Liver (tissue), 3 donors: ENCODE results near the gene RNF141.

Source experiments
- CTCF ChIP-seq: fragments of 150-350 bp; IDR thresholded peaks from 2 replicates; pipeline ENCODE4 v1.5.1; 2017; ENCODE audit warnings: improper control_type of control experiment, low read depth, low read length; ENCODE audit not compliant: missing input control
- JUND ChIP-seq, 2 donors: IDR thresholded peaks; 2 replicates each; pipeline ENCODE4 v1.6.1; 2016; ENCODE audit warnings: antibody characterized with exemption in 2 of 2
- MAX ChIP-seq: IDR thresholded peaks from 2 replicates; pipeline ENCODE4 v1.6.1; 2016; ENCODE audit warnings: antibody characterized with exemption
- RAD21 ChIP-seq, 2 donors: IDR thresholded peaks; 2 replicates each; pipeline ENCODE4 v1.6.1; 2016; ENCODE audit warnings: antibody characterized with exemption in 2 of 2, mild to moderate bottlenecking in 2 of 2
- REST ChIP-seq: IDR thresholded peaks from 2 replicates; pipeline ENCODE4 v1.6.1; 2016; ENCODE audit warnings: antibody characterized with exemption, mild to moderate bottlenecking
- SP1 ChIP-seq: IDR thresholded peaks from 2 replicates; pipeline ENCODE4 v1.6.1; 2018; ENCODE audit warnings: antibody characterized with exemption, mild to moderate bottlenecking
- TAF1 ChIP-seq: conservative IDR thresholded peaks from 2 replicates; pipeline ENCODE4 v1.6.1; 2016; ENCODE audit warnings: antibody characterized with exemption, mild to moderate bottlenecking
- YY1 ChIP-seq: IDR thresholded peaks from 2 replicates; pipeline ENCODE4 v1.6.1; 2016; ENCODE audit warnings: antibody characterized with exemption, mild to moderate bottlenecking
- TF ChIP-seq, protein P1 (sequence below): IDR thresholded peaks from 2 replicates; pipeline ENCODE4 v1.6.1; 2016; ENCODE audit warnings: antibody characterized with exemption
- donor health status: healthy.
- donor health status: healthy.

DNA sequence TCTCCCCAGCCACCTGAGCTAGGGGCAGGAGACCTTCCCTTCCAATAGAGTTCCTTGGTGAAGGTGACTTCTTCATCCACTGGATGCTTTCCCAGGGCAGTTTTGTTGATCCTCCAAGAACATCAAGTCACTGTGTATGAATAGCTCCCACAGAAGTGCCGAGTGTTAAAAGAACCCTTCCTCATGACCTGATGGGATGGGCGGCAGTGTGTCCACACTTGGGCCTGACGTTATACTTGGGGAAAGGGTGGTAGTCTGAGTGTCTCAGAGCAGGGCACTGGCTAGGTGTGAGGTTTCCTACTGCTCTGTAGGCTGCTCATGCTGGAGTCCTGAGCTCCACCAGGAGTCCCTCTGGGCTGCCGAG is 35.0 kb upstream of the RNF141 start:
- TF ChIP-seq CTCF = no peak
- TF ChIP-seq JUND (IDR thresholded peaks at IDR 0.05) = no peak
- TF ChIP-seq TAF1 = no peak
- TF ChIP-seq, protein P1, sequence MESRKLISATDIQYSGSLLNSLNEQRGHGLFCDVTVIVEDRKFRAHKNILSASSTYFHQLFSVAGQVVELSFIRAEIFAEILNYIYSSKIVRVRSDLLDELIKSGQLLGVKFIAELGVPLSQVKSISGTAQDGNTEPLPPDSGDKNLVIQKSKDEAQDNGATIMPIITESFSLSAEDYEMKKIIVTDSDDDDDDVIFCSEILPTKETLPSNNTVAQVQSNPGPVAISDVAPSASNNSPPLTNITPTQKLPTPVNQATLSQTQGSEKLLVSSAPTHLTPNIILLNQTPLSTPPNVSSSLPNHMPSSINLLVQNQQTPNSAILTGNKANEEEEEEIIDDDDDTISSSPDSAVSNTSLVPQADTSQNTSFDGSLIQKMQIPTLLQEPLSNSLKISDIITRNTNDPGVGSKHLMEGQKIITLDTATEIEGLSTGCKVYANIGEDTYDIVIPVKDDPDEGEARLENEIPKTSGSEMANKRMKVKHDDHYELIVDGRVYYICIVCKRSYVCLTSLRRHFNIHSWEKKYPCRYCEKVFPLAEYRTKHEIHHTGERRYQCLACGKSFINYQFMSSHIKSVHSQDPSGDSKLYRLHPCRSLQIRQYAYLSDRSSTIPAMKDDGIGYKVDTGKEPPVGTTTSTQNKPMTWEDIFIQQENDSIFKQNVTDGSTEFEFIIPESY = no peak
- no peak for TF ChIP-seq MAX
- no peak for TF ChIP-seq RAD21 (IDR thresholded peaks at IDR 0.05)
- no peak for TF ChIP-seq SP1
- TF ChIP-seq REST = no peak
- no peak for TF ChIP-seq YY1
